Limb (tissue), 2 donors: Measurements from ENCODE around the gene RABGGTA.
"Not testable (repeated sequence)": the region's sequence is repeated elsewhere in the genome, so short reads cannot be mapped to it uniquely, and the experiment has no call there.

Source experiments
- DNase-seq, 2 donors: peaks; one replicate each; pipeline ENCODE4 v3.0.0-alpha.2; 2016; ENCODE audit errors: extremely low spot score in 2 of 2

The RABGGTA gene

GRCh38 chr14:24219080-24219479 is 52.3 kb downstream of the RABGGTA start:
- DNase-seq: no peak

GRCh38 chr14:24216876-24217275 is 54.5 kb downstream of the RABGGTA start:
- DNase-seq: not testable (repeated sequence)

GRCh38 chr14:24216345-24216699 is 55.1 kb downstream of the RABGGTA start:
- no peak for DNase-seq
